ENCODE results near the gene ARHGAP30.

The ARHGAP30 gene

DNA sequence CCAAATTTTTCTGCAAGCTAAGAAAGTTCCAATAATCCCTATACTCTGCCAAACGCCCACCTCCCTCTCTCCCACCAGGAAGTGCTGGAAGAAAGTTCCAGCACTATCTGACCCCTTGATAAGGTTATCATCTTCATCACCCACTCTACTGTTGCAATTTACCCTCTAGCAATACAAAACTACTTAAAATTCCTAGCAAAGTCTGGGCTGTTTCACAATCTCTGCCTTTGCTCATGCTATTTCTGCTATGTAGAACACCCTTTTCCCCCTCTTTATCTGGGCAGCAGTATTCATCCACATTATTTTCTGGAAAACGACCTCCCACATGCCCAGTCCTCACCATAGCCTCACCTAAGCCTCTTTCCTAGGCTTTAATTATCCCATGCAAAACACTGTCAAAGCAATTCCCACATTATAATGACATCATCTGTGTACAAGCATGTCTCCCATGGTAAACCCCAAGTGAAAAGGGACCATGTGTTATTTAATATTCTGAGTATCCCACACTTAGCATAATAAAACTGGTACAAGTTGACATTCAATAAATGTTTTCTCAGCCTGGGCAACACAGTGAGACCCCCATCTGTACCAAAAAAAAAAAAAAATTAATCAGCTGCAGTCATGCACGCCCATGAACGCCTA lies 60.7 kb downstream of the ARHGAP30 start:
- DNase-seq, result no peak

DNA sequence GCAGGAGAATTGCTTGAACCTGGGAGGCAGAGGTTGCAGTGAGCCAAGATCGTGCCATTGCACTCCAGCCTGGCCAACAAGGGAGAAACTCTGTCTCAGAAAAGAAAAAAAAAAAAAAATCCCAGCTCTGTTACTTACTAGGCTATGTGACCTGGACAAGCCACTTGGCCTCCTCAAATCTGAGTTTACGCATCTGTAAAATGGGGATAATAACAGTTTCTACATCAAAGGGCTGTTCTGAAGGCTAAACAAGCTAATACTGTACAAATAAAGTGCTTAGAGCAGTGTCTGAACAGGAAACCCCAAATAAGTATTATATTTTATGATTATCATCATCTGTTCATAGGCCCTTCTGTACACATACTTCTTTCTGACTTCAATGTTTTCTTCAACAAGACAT lies 62.3 kb downstream of the ARHGAP30 start:
- no peak for DNase-seq

DNA sequence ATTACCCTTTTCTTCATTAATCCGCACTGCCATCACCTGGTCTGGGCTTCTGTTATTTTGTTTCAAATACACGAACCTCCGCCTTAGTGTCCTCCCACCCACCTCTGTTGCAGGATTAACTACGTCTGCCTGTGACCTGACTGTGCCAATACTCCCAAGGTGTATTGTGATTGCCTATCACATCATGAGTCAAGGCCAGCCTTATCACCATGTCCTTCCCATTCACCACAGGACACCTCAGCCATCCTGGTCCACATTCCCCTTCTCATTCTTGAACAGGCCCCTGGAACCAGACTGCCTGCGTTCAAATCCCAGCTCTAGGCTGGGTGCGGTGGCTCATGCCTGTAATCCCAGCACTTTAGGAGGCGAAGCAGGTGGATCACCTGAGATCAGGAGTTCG lies 63.1 kb downstream of the ARHGAP30 start:
- no peak for DNase-seq

DNA sequence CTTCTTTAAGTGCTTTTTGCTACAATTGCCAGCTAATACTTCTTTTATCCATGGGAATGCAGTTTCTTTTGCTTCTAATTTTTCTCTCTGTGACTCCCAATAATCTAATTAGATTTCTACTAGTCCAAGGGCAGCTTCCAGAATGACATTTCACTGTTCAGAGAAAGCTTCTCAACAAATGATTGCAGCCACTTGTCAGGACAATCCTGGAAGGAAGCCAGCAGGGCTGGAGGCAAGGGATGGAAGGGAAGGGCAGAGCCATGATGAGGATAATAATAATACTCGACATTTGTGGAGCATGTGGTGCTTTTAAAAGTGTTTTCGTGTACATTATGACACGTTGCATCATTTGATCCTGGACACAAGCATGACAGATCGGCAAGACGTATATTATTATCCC lies 68.2 kb downstream of the ARHGAP30 start:
- DNase-seq, result no peak

DNA sequence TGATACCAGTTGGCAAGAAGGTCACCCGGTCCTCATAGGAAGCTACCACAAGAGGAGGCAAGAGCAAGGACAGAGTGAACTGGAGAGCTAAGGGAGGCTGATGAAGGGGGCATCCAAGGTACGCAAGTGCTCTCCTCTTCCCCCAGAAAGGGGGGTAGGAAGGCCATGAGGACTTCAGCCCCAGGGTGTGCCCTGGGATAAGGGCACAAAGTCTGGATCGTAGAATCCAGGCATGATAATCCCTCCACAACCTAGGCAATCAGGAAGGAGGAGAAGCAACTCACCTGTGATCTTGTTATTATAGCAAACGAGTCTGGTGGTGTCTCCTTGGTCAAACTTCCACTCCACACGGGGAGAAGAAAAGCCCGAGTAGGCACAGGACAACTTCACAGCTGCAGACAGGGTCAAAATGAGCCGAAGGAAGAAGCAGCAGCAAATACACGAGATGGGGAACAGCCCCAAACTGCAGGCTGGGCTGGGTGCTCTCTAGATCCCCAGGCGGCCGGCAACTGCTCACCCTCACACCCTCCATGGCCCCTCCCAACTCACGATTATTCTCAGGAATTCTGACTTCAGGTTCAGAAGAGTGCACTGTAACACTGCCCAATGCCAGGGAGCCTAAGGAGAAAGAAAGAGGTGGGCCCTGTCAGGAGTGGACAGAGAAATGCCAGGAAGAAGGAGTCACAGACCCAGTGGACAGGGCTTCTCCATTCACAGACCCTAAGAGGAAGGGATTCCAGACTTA lies 68.8 kb downstream of the ARHGAP30 start:
- no peak for DNase-seq

DNA sequence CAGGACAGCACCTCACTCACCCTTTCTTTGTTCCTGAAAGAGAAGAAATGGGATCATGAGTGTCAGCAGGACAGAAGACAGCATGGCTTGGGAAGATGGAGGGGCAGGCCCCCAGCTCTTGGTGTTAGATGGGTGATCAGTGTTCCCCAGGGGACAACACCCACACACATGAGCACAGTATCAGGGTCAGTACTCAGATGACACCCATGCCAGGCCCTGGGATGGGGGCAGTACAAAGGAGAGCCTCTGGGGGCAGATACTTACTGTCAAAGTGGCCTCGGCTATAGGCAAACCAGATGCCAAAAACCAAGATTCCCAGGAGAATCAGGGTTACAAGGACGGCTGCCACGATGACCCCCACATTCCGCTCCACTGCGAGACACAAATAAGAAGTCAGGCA lies 70.3 kb downstream of the ARHGAP30 start:
- no peak for DNase-seq

DNA sequence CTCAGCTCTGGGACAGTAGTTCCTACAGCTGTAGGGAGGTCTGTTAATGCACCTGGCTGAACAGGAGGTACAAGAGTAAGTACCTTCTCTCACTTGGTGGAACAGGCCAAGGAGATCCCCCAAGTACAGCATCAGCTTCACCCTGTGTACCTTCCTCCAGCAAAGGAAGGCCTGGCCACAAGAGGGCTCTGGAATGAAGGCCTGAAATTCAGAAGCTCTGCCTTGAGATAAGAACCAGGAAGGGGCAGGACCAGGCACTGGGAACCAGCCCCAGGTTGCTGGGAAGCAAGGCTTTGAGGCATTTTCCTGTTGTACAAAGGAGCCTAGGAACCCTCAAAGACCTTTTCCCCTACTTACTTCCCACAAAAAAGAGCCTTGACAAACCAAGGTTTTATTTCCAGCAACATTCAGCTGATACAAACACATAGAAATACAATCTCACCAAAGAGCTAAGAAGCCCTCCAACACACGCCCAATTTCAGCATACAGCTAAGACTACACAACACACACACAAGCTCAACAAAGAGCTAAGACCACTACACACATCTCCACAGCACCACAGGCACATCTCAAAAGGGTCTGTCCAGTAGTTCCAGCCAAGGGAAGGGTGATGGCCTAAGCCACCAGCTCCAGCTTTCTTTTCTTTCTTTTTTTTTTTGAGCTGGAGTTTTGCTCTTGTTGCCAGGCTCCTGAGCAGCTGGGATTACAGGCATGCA lies 72.2 kb downstream of the ARHGAP30 start:
- peak; percentile 32 for DNase-seq
